GM12891 (cell line): ENCODE data around the gene AQP10.

Experiments used
- PAX5 ChIP-seq: IDR thresholded peaks from 2 replicates; pipeline ENCODE4 v1.6.1; 2011; ENCODE audit warnings: low read length, moderate library complexity, mild to moderate bottlenecking; ENCODE audit not compliant: insufficient read depth, severe bottlenecking
- POLR2A ChIP-seq: IDR thresholded peaks from 2 replicates; pipeline ENCODE4 v1.6.1; 2011; ENCODE audit warnings: low read depth, low read length, control low read depth
- POLR2AphosphoS5 ChIP-seq: IDR thresholded peaks from 2 replicates; pipeline ENCODE4 v1.6.1; 2011; ENCODE audit warnings: low read depth, low read length, control low read depth

DNA sequence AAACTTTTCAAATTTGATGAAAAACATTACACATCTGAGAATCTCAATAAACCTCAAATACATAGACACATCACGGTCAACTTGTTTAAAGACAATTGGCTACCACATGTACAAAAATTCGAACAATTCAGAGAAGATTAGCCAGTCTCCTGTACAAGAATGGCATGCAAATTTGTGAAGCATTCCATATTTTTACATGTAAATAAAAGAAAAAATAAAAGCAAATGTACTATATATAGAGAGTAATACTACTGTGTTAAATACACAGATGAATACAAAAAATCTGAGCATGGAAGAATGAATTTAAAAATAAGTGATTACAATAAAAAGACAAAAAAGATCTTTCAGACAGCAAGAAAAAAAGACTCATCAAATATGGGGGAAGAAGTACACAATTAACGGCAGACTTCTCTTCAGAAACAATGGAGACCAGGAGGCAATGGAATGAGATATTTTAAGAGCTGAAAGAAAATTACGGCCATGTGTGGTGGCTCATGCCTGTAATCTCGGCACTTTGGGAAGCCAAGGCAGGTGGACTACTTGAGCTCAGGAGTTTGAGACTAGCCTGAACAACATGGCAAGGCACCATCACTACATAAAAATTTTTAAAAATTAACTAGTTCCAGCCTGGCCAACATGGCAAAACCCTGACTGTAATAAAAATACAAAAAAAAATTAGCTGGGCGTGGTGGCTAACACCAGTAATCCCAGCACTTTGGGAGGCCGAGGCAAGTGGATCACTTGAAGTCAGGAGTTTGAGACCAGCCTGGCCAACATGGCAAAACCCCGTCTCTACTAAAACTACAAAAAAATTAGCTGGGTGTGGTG is 25.3 kb upstream of the AQP10 start:
- TF ChIP-seq POLR2A = no peak
- TF ChIP-seq POLR2AphosphoS5 = no peak
- TF ChIP-seq PAX5 = no peak
